HG03039 (cell line): ENCODE measurements around the gene RPH3AL.
"Not testable (repeated sequence)": the region's sequence is repeated elsewhere in the genome, so short reads cannot be mapped to it uniquely, and the experiment has no call there.

Experiments used
- ATAC-seq: cut with Tn5 transposase; IDR thresholded peaks from one replicate; pipeline ENCODE4 v1.9.1; 2021; ENCODE audit warnings: mild to moderate bottlenecking, moderate library complexity; ENCODE audit not compliant: unreplicated experiment

Gene RPH3AL

GRCh38 chr17:379531-380465 is 27.2 kb upstream of the RPH3AL start:
- ATAC-seq, result no peak

- no peak for ATAC-seq
These were observed 25.5 kb upstream of the RPH3AL start for GRCh38 chr17:378068-378467.

GRCh38 chr17:376936-377863 is 24.6 kb upstream of the RPH3AL start:
- ATAC-seq, result no peak

- no peak for ATAC-seq
These were observed 21.1 kb upstream of the RPH3AL start for GRCh38 chr17:373613-374230.

- ATAC-seq, result no peak
These were observed 19.8 kb upstream of the RPH3AL start for GRCh38 chr17:372157-373152.

- ATAC-seq, result no peak
These were observed 19.0 kb upstream of the RPH3AL start for GRCh38 chr17:371583-371982.

- ATAC-seq, result not testable (repeated sequence)
These were observed 15.0 kb upstream of the RPH3AL start for GRCh38 chr17:367656-368055.

GRCh38 chr17:366657-367615 is 14.3 kb upstream of the RPH3AL start:
- ATAC-seq, result not testable (repeated sequence)

GRCh38 chr17:364766-365165 is 12.2 kb upstream of the RPH3AL start:
- no peak for ATAC-seq

- ATAC-seq, result no peak
These were observed 11.7 kb upstream of the RPH3AL start for GRCh38 chr17:364308-364707.

GRCh38 chr17:362721-363120 is 10.1 kb upstream of the RPH3AL start:
- ATAC-seq, result no peak

GRCh38 chr17:360092-360750 is 7.6 kb upstream of the RPH3AL start:
- no peak for ATAC-seq

- no peak for ATAC-seq
These were observed 6.0 kb upstream of the RPH3AL start for GRCh38 chr17:358491-359151.

- no peak for ATAC-seq
These were observed 5.0 kb upstream of the RPH3AL start for GRCh38 chr17:357644-358043.

GRCh38 chr17:356671-357434 is 4.2 kb upstream of the RPH3AL start:
- ATAC-seq, result no peak

GRCh38 chr17:354651-355556 is 2.3 kb upstream of the RPH3AL start:
- ATAC-seq, result no peak
